Heart left ventricle (tissue), 16 donors: Measurements from ENCODE around the gene FNDC3B. TPM values are rescaled to one million over a fixed set of nuclear protein-coding genes. Genes with fewer than 3 reads are reported as not detected.

Experiments used
- ATAC-seq, 4 donors: fragments of 200-7000 bp; cut with Tn5 transposase; one replicate each; pipeline ENCODE4 v1.9.1; 2020 to 2022; ENCODE audit warnings: moderate library complexity in 4 of 4, mild to moderate bottlenecking in 3 of 4, moderate number of reproducible peaks in 1 of 4
- DNase-seq, 5 donors: peaks; one replicate each; pipeline ENCODE4 v3.0.0-alpha.2; 2020
- H3K27ac ChIP-seq, 12 donors: fragments of 200-600 bp; sonication (generic) in 4 of 12; one replicate each; pipeline versions ENCODE4 v1.5.0 to v1.8.0; 2016 to 2022; ENCODE audit warnings: mild to moderate bottlenecking in 2 of 12
- H3K27me3 ChIP-seq, 9 donors: fragments of 200-600 bp; sonication (generic) in 2 of 9; one replicate each; pipeline versions ENCODE4 v1.5.1 to v1.8.0; 2016 to 2022; ENCODE audit warnings: mild to moderate bottlenecking in 3 of 9
- H3K36me3 ChIP-seq, 9 donors: fragments of 200-600 bp; sonication (generic) in 2 of 9; one replicate each; pipeline versions ENCODE4 v1.5.0 to v1.8.0; 2018 to 2022; ENCODE audit warnings: mild to moderate bottlenecking in 2 of 9
- H3K4me1 ChIP-seq, 12 donors: fragments of 200-600 bp; sonication (generic) in 4 of 12; one replicate each; pipeline versions ENCODE4 v1.5.0 to v1.8.0; 2016 to 2022; ENCODE audit warnings: mild to moderate bottlenecking in 3 of 12
- H3K4me3 ChIP-seq, 12 donors: fragments of 200-600 bp; sonication (generic) in 4 of 12; one replicate each; pipeline versions ENCODE4 v1.5.0 to v1.8.0; 2017 to 2022; ENCODE audit warnings: mild to moderate bottlenecking in 9 of 12, moderate library complexity in 4 of 12
- H3K9me3 ChIP-seq, 12 donors: fragments of 200-600 bp; sonication (generic) in 4 of 12; one replicate each; pipeline versions ENCODE4 v1.5.0 to v1.8.0; 2016 to 2022; ENCODE audit warnings: mild to moderate bottlenecking in 1 of 12
- CTCF ChIP-seq, 12 donors: fragments of 200-600 bp; sonication (generic) in 4 of 12; IDR thresholded peaks; one replicate each; pipeline versions ENCODE4 v1.5.0 to v1.8.0; 2018 to 2022; ENCODE audit warnings: antibody characterized with exemption in 12 of 12, mild to moderate bottlenecking in 5 of 12
- POLR2A ChIP-seq, 2 donors: fragments of 450-650 bp; IDR thresholded peaks; one replicate each; pipeline ENCODE4 v1.6.1; 2017; ENCODE audit warnings: antibody characterized with exemption in 2 of 2, mild to moderate bottlenecking in 2 of 2, moderate library complexity in 2 of 2
- WGBS, 4 donors: extraction: QIAGEN DNeasy Blood & Tissue Kit in 2 of 4; methylation state at CpG; one replicate each; pipeline versions ENCODE4 v1.1.5 to v1.1.7; 2013 to 2018; 5-methylcytosine and 5-hydroxymethylcytosine counted together
- intact Hi-C, 10 donors: fragments of 100-400 bp; cut with DNase I; formaldehyde crosslinking; loops; one replicate each; pipeline versions ENCODE4 v1.11.1 to v1.14.2; 2022
- polyA plus RNA-seq, 2 donors: library from polyadenylated mRNA; stranded (reverse); fragments of 200-250 nt; gene quantifications; one replicate each; pipeline ENCODE4 v1.2.3, GENCODE V29; 2013
- total RNA-seq, 9 donors: library from RNA; depleted of rRNA in 2 of 9; stranded (reverse); fragments of >200 nt in 2 of 9; fragmentation: NEBNext Ultra II Directional in 3 of 9; extraction: Animal tissue kit (Norgen Biotek cat#: 25700) in 3 of 9; gene quantifications; one replicate each; pipeline versions ENCODE4 v1.1.0 to v1.2.4, GENCODE V29; 2016 to 2023
- donor health status: ischemic (EF 13 %, LVEDD 7.1; RV severe dilation, severe dysfunction).
- donor health status: healthy with polysubstance abuse.
- donor health status: DM: no; HTN: yes; CAD: no.
- donor health status: DM: no; HTN: no; CAD: no.
- donor health status: ischemic (EF 25% LVEDD 6.9; RV normal size, moderate dysfunction).
- donor health status: ischemic (EF 25% LVEDD 5.7; RV mildly dilated, moderate dysfunction).
- donor health status: healthy.
- donor health status: DM: yes; HTN: yes; CAD: no.
- donor health status: ischemic (EF 35%, LVEDD 5.7; RV mildly dilated, moderate dysfunction).
- donor health status: nonischemic (EF 11% LVEDD 7.7; RV severe dilation, severe dysfunction).
- donor health status: DM: yes; HTN: yes; CAD: no.
- donor health status: PGD.
- donor health status: ischemic (EF 29% LVEDD 5.4; RV normal size, mild dysfunction).
- donor health status: nonischemic (EF 23%, LVEDD 6.1; RV moderate dilation, normal function).

FNDC3B gene
- total and polyA plus RNA-seq, 11 donors, result 9.4 to 113 (median 68.2) TPM

GRCh38 chr3:172296248-172296974, 257.0 kb downstream of the FNDC3B start:
- WGBS, 4 donors, result 80 to 85% (median 82%) methylated on average over 9 of the region's 9 CpGs
- DNase-seq (no peak), ATAC-seq (no peak)
- TF ChIP-seq POLR2A (IDR thresholded peaks at IDR 0.05), result no peak
- no peak for TF ChIP-seq CTCF (IDR thresholded peaks at IDR 0.05)
- intact Hi-C loops, result no loop called here
- Histone ChIP-seq H3K27me3 (no peaks in the 10 kb centered on the region), H3K4me3 (no peak overlapping the region), H3K4me1 (peaks cover 0 to 28% (median 17%) of the 10 kb centered on the region in 12 donors), H3K36me3 (peaks cover 0 to 70% (median 60%) of the 10 kb centered on the region in 9 donors), H3K27ac (peak overlapping the region in 2 of 12 donors; percentile 17 to 20), H3K9me3 (no peaks in the 10 kb centered on the region)

- no peak for TF ChIP-seq POLR2A (IDR thresholded peaks at IDR 0.05)
- no peak for TF ChIP-seq CTCF (IDR thresholded peaks at IDR 0.05)
- no peaks in the 10 kb centered on the region for H3K27me3 ChIP-seq
- 97 to 98% (median 98%) methylated on average over 2 of the region's 2 CpGs for WGBS, 4 donors
- H3K4me3 ChIP-seq, result no peak overlapping the region
- H3K9me3 ChIP-seq, result no peaks in the 10 kb centered on the region
- DNase-seq (no peak), ATAC-seq (no peak)
- intact Hi-C loops, result no loop called here
- no peak overlapping the region for H3K27ac ChIP-seq
- peaks cover 0 to 28% (median 15%) of the 10 kb centered on the region in 12 donors for H3K4me1 ChIP-seq
- H3K36me3 ChIP-seq, result peaks cover 0 to 74% (median 60%) of the 10 kb centered on the region in 9 donors
These were observed 257.6 kb downstream of the FNDC3B start for GRCh38 chr3:172296975-172297332.

GRCh38 chr3:172298247-172298646, 258.9 kb downstream of the FNDC3B start:
- intact Hi-C loops, result no loop called here
- H3K27ac ChIP-seq, result no peak overlapping the region

More at GRCh38 chr3:172298247-172298646, 258.9 kb downstream of the FNDC3B start:
- Histone ChIP-seq H3K9me3 (no peaks in the 10 kb centered on the region), H3K4me1 (peaks cover 0 to 18% (median 12%) of the 10 kb centered on the region in 12 donors), H3K36me3 (peaks cover 0 to 76% (median 65%) of the 10 kb centered on the region in 9 donors), H3K4me3 (no peak overlapping the region), H3K27me3 (no peaks in the 10 kb centered on the region)
- DNase-seq, result no peak
- no peak for ATAC-seq
- 87 to 93% (median 89%) methylated on average over 3 of the region's 3 CpGs for WGBS, 4 donors
- TF ChIP-seq CTCF (IDR thresholded peaks at IDR 0.05) (no peak), POLR2A (IDR thresholded peaks at IDR 0.05) (no peak)
